IPS DF 6.9 (cell line): ENCODE results near the gene SPTBN1.

Experiments used
- DNase-seq: peaks from one replicate; pipeline ENCODE4 v3.0.0-alpha.2; 2013; ENCODE audit warnings: low read depth, low spot score
- H3K27ac ChIP-seq: one replicate; pipeline ENCODE4 v1.5.1; 2013; ENCODE audit warnings: low read length, control low read depth
- H3K27me3 ChIP-seq: 2 replicates; pipeline ENCODE4 v1.6.1; 2013; ENCODE audit warnings: mild to moderate bottlenecking, low read length; ENCODE audit not compliant: control insufficient read depth, insufficient read depth
- H3K36me3 ChIP-seq: 2 replicates; pipeline ENCODE4 v1.6.1; 2013; ENCODE audit warnings: low read length; ENCODE audit not compliant: control insufficient read depth, insufficient read depth
- H3K4me1 ChIP-seq: 2 replicates; pipeline ENCODE4 v1.6.1; 2013; ENCODE audit warnings: low read length; ENCODE audit not compliant: control insufficient read depth, insufficient read depth
- H3K4me3 ChIP-seq: 2 replicates; pipeline ENCODE4 v1.5.1; 2013; ENCODE audit warnings: mild to moderate bottlenecking, low read length
- H3K9me3 ChIP-seq: 2 replicates; pipeline ENCODE4 v1.6.1; 2013; ENCODE audit warnings: low read length, inconsistent platforms; ENCODE audit not compliant: control insufficient read depth, insufficient read depth
- WGBS: extraction: QIAGEN DNeasy Blood & Tissue Kit; methylation state at CpG from one replicate; pipeline ENCODE4 v1.1.7; 2013; ENCODE audit warnings: mixed read lengths, missing lambda C conversion rate; ENCODE audit not compliant: insufficient read length, insufficient coverage; 5-methylcytosine and 5-hydroxymethylcytosine counted together

Gene SPTBN1

GRCh38 chr2:54456362-54456611 lies 160 bp downstream of the SPTBN1 start:
- no peaks in the 10 kb centered on the region for H3K9me3 ChIP-seq
- H3K4me1 ChIP-seq = no peaks in the 10 kb centered on the region
- no peak overlapping the region for H3K27ac ChIP-seq
- WGBS = no CpG with 5 or more reads among the region's 30 CpGs
- peak overlapping the region; percentile 98 for H3K4me3 ChIP-seq
- DNase-seq = no peak
- no peaks in the 10 kb centered on the region for H3K27me3 ChIP-seq
- no peaks in the 10 kb centered on the region for H3K36me3 ChIP-seq

- no peaks in the 10 kb centered on the region for H3K9me3 ChIP-seq
- H3K27me3 ChIP-seq = no peaks in the 10 kb centered on the region
- H3K4me1 ChIP-seq = no peaks in the 10 kb centered on the region
- no peaks in the 10 kb centered on the region for H3K36me3 ChIP-seq
- peak overlapping the region; percentile 98 for H3K4me3 ChIP-seq
- no peak overlapping the region for H3K27ac ChIP-seq
- WGBS = no CpG with 5 or more reads among the region's 87 CpGs
- no peak for DNase-seq
These were observed 640 bp downstream of the SPTBN1 start for GRCh38 chr2:54456612-54457322.

- no peaks in the 10 kb centered on the region for H3K27me3 ChIP-seq
- no peaks in the 10 kb centered on the region for H3K4me1 ChIP-seq
- H3K9me3 ChIP-seq = no peaks in the 10 kb centered on the region
- H3K36me3 ChIP-seq = no peaks in the 10 kb centered on the region
- no CpG with 5 or more reads among the region's 35 CpGs for WGBS
- DNase-seq = no peak
- H3K4me3 ChIP-seq = peak overlapping the region; percentile 98; the same call in 1 of the 2 replicates
- H3K27ac ChIP-seq = no peak overlapping the region
These were observed 1.3 kb downstream of the SPTBN1 start for GRCh38 chr2:54457323-54458023.

- WGBS = no CpG with 5 or more reads among the region's 2 CpGs
- no peak for DNase-seq
These were observed 2.9 kb downstream of the SPTBN1 start for GRCh38 chr2:54459037-54459441.

GRCh38 chr2:54461261-54461660 lies 5.1 kb downstream of the SPTBN1 start:
- no peak for DNase-seq
- Histone ChIP-seq H3K4me3 (no peak overlapping the region), H3K27ac (no peak overlapping the region), H3K36me3 (no peaks in the 10 kb centered on the region), H3K27me3 (no peaks in the 10 kb centered on the region), H3K4me1 (no peaks in the 10 kb centered on the region), H3K9me3 (no peaks in the 10 kb centered on the region)
- WGBS = no CpG with 5 or more reads among the region's 4 CpGs

More at GRCh38 chr2:54459037-54459441, 2.9 kb downstream of the SPTBN1 start:
- Histone ChIP-seq H3K9me3 (no peaks in the 10 kb centered on the region), H3K4me3 (no peak overlapping the region), H3K4me1 (no peaks in the 10 kb centered on the region), H3K36me3 (no peaks in the 10 kb centered on the region), H3K27me3 (no peaks in the 10 kb centered on the region), H3K27ac (no peak overlapping the region)

- Histone ChIP-seq H3K4me1 (peaks cover under 1% of the 10 kb centered on the region; the same call in 1 of the 2 replicates), H3K4me3 (no peak overlapping the region), H3K36me3 (no peaks in the 10 kb centered on the region), H3K9me3 (no peaks in the 10 kb centered on the region), H3K27me3 (no peaks in the 10 kb centered on the region), H3K27ac (no peak overlapping the region)
- WGBS = no CpG with 5 or more reads among the region's 2 CpGs
- no peak for DNase-seq
These were observed 8.2 kb downstream of the SPTBN1 start for GRCh38 chr2:54464341-54464740.

- Histone ChIP-seq H3K27ac (no peak overlapping the region), H3K27me3 (no peaks in the 10 kb centered on the region), H3K4me1 (peaks cover 2% of the 10 kb centered on the region; the same call in 1 of the 2 replicates), H3K4me3 (no peak overlapping the region), H3K36me3 (no peaks in the 10 kb centered on the region), H3K9me3 (no peaks in the 10 kb centered on the region)
- WGBS = no CpG with 5 or more reads among the region's 2 CpGs
- DNase-seq = no peak
These were observed 9.0 kb downstream of the SPTBN1 start for GRCh38 chr2:54465143-54465542.

GRCh38 chr2:54466870-54467269 lies 10.7 kb downstream of the SPTBN1 start:
- no peak overlapping the region for H3K4me3 ChIP-seq
- peaks cover 2% of the 10 kb centered on the region; the same call in 1 of the 2 replicates for H3K4me1 ChIP-seq
- no peak for DNase-seq

GRCh38 chr2:54468673-54469072 lies 12.5 kb downstream of the SPTBN1 start:
- no peaks in the 10 kb centered on the region for H3K27me3 ChIP-seq
- H3K27ac ChIP-seq = no peak overlapping the region
- no peaks in the 10 kb centered on the region for H3K36me3 ChIP-seq
- DNase-seq = no peak
- no peaks in the 10 kb centered on the region for H3K9me3 ChIP-seq
- no peak overlapping the region for H3K4me3 ChIP-seq
- H3K4me1 ChIP-seq = peaks cover 2% of the 10 kb centered on the region; the same call in 1 of the 2 replicates
- no CpG with 5 or more reads among the region's 2 CpGs for WGBS

More at GRCh38 chr2:54466870-54467269, 10.7 kb downstream of the SPTBN1 start:
- no peaks in the 10 kb centered on the region for H3K36me3 ChIP-seq
- no peak overlapping the region for H3K27ac ChIP-seq
- WGBS = no CpG with 5 or more reads among the region's 4 CpGs
- no peaks in the 10 kb centered on the region for H3K27me3 ChIP-seq
- no peaks in the 10 kb centered on the region for H3K9me3 ChIP-seq

GRCh38 chr2:54469484-54470053 lies 13.4 kb downstream of the SPTBN1 start:
- no peak overlapping the region for H3K4me3 ChIP-seq
- no peaks in the 10 kb centered on the region for H3K27me3 ChIP-seq
- DNase-seq = no peak
- no peaks in the 10 kb centered on the region for H3K36me3 ChIP-seq
- WGBS = no CpG with 5 or more reads among the region's 3 CpGs
- H3K27ac ChIP-seq = no peak overlapping the region
- H3K9me3 ChIP-seq = no peaks in the 10 kb centered on the region
- peaks cover 2% of the 10 kb centered on the region; the same call in 1 of the 2 replicates for H3K4me1 ChIP-seq
